ENCODE measurements around the gene HTATIP2. TPM values are rescaled to one million over a fixed set of nuclear protein-coding genes. Genes with fewer than 3 reads are reported as not detected.
"Not testable (repeated sequence)": the region's sequence is repeated elsewhere in the genome, so short reads cannot be mapped to it uniquely, and the experiment has no call there.

Gene HTATIP2
- total and polyA plus RNA-seq, 8 donors: 3.0 to 67.7 (median 4.6) TPM

GRCh38 chr11:20362481-20362880 lies 1.0 kb upstream of the HTATIP2 start:
- DNase-seq (no peak), ATAC-seq (no peak)
- Histone ChIP-seq H3K4me1 (peaks cover 6 to 39% of the 10 kb centered on the region in 2 donors), H3K27me3 (no peaks in the 10 kb centered on the region), H3K36me3 (no peaks in the 10 kb centered on the region), H3K27ac (no peak overlapping the region), H3K4me3 (no peak overlapping the region), H3K9me3 (no peaks in the 10 kb centered on the region)
- TF ChIP-seq CTCF (IDR thresholded peaks at IDR 0.05): no peak
- intact Hi-C loops (cut with DNase I): no loop called here

- Histone ChIP-seq H3K9me3 (no peaks in the 10 kb centered on the region), H3K27ac (peak overlapping the region in 1 of 2 donors; percentile 95), H3K27me3 (no peaks in the 10 kb centered on the region), H3K4me3 (peak overlapping the region; percentile 77 to 91), H3K4me1 (peaks cover 6 to 44% of the 10 kb centered on the region in 2 donors), H3K36me3 (peaks cover 0 to 1% of the 10 kb centered on the region in 2 donors)
- ATAC-seq (no peak), DNase-seq (no peak)
- intact Hi-C loops (cut with DNase I): no loop called here
- no peak for TF ChIP-seq CTCF (IDR thresholded peaks at IDR 0.05)
Observed at GRCh38 chr11:20363149-20363499, 390 bp upstream of the HTATIP2 start.

GRCh38 chr11:20364341-20364792 lies 853 bp downstream of the HTATIP2 start:
- ATAC-seq: peak; percentile 45
- intact Hi-C loops (cut with DNase I): no loop called here
- H3K27ac ChIP-seq: peak overlapping the region; percentile 83 to 95

GRCh38 chr11:20365465-20365864 lies 2.0 kb downstream of the HTATIP2 start:
- ATAC-seq; intact Hi-C loops (cut with DNase I); H3K36me3 ChIP-seq: not testable (repeated sequence)

More at GRCh38 chr11:20364341-20364792, 853 bp downstream of the HTATIP2 start:
- Histone ChIP-seq H3K36me3 (peaks cover 0 to 7% of the 10 kb centered on the region in 2 donors), H3K4me3 (peak overlapping the region; percentile 77 to 91), H3K9me3 (no peaks in the 10 kb centered on the region), H3K27me3 (no peaks in the 10 kb centered on the region), H3K4me1 (peaks cover 6 to 49% of the 10 kb centered on the region in 2 donors)
- no peak for TF ChIP-seq CTCF (IDR thresholded peaks at IDR 0.05)
- peak in 1 of 4 donors; percentile 36 for DNase-seq

GRCh38 chr11:20367313-20367948 lies 3.9 kb downstream of the HTATIP2 start:
- intact Hi-C loops (cut with DNase I): no loop called here
- peaks cover 6 to 49% of the 10 kb centered on the region in 2 donors for H3K4me1 ChIP-seq
- H3K36me3 ChIP-seq: peaks cover 0 to 20% of the 10 kb centered on the region in 2 donors
- TF ChIP-seq CTCF (IDR thresholded peaks at IDR 0.05): no peak
- H3K27me3 ChIP-seq: no peaks in the 10 kb centered on the region
- H3K4me3 ChIP-seq: no peak overlapping the region
- peak; percentile 9 for ATAC-seq
- H3K27ac ChIP-seq: peak overlapping the region in 1 of 2 donors; percentile 61
- no peaks in the 10 kb centered on the region for H3K9me3 ChIP-seq
- peak in 1 of 4 donors; percentile 47 for DNase-seq

More at GRCh38 chr11:20365465-20365864, 2.0 kb downstream of the HTATIP2 start:
- H3K27ac ChIP-seq, H3K9me3 ChIP-seq, H3K4me3 ChIP-seq, DNase-seq, H3K27me3 ChIP-seq: not testable (repeated sequence)
- peaks cover 6 to 49% of the 10 kb centered on the region in 2 donors for H3K4me1 ChIP-seq

Data from left lung (tissue), 10 donors.